SK-N-SH (cell line): ENCODE measurements around the gene BTBD18. TPM values are rescaled to one million over a fixed set of nuclear protein-coding genes. Genes with fewer than 3 reads are reported as not detected.

Experiments
- CTCF ChIA-PET: fragments of 300-600, 350-600 bp; formaldehyde crosslinking; extraction: SDS; loops from one replicate; lab custom pipeline; 2021; lab: Yijun Ruan, JAX
- POLR2A ChIA-PET: fragments of 350-600 bp; sonication (Branson Sonifier 250); formaldehyde crosslinking; extraction: SDS; loops from one replicate; lab custom pipeline; 2020; ENCODE audit warnings: antibody characterized with exemption, inconsistent platforms; lab: Yijun Ruan, JAX
- DNase-seq: peaks from one replicate; pipeline ENCODE4 v3.0.0; 2012
- H2AFZ ChIP-seq: fragments of 200-600 bp; sonication (generic); 2 replicates; pipeline ENCODE4 v1.8.1; 2016; ENCODE audit warnings: antibody characterized with exemption, mild to moderate bottlenecking, low read depth
- H3F3A ChIP-seq: fragments of 200-600 bp; sonication (generic); replicated peaks from 2 replicates; pipeline ENCODE3; 2016; ENCODE audit warnings: antibody characterized with exemption, mild to moderate bottlenecking; ENCODE audit not compliant: insufficient read depth
- H3K27ac ChIP-seq, 2 experiments: fragments of 200-500 bp in 1 of 2; fragments of 200-600 bp in 1 of 2; sonication (Bioruptor generic) in 1 of 2; sonication (generic), shearing (Covaris generic) in 1 of 2; 2 replicates each; pipeline versions ENCODE4 v1.5.1 to v1.6.1; 2014 to 2016; ENCODE audit warnings: low read depth in 2 of 2, inconsistent platforms in 1 of 2, low read length in 1 of 2, mild to moderate bottlenecking in 1 of 2, mixed read lengths in 1 of 2
- H3K27me3 ChIP-seq: fragments of 200-600 bp; sonication (generic), shearing (Covaris generic); 2 replicates; pipeline ENCODE4 v1.6.1; 2016; ENCODE audit warnings: mixed run types; ENCODE audit not compliant: insufficient read depth
- H3K36me3 ChIP-seq, 2 experiments: fragments of 200-500 bp in 1 of 2; fragments of 200-600 bp in 1 of 2; sonication (Bioruptor generic) in 1 of 2; sonication (generic) in 1 of 2; replicated peaks in 1 of 2; 2 replicates each; pipeline versions ENCODE3 to v1.5.1; 2014 to 2016; ENCODE audit warnings: low read length in 1 of 2, mild to moderate bottlenecking in 1 of 2; ENCODE audit not compliant: insufficient read depth in 2 of 2, control insufficient read depth in 1 of 2
- H3K4me1 ChIP-seq, 2 experiments: fragments of 200-500 bp in 1 of 2; fragments of 200-600 bp in 1 of 2; sonication (Bioruptor generic) in 1 of 2; sonication (generic), shearing (Covaris generic) in 1 of 2; 2 replicates each; pipeline versions ENCODE4 v1.5.1 to v1.6.1; 2014 to 2016; ENCODE audit warnings: low read depth in 1 of 2, low read length in 1 of 2, mixed run types in 1 of 2; ENCODE audit not compliant: insufficient read depth in 2 of 2, control insufficient read depth in 1 of 2
- H3K4me2 ChIP-seq: fragments of 200-600 bp; sonication (generic), shearing (Covaris generic); 2 replicates; pipeline ENCODE4 v1.6.1; 2017; ENCODE audit warnings: mixed run types
- H3K4me3 ChIP-seq, 2 experiments: fragments of 200-500 bp in 1 of 2; fragments of 200-600 bp in 1 of 2; sonication (Bioruptor generic) in 1 of 2; sonication (generic), shearing (Covaris generic) in 1 of 2; 2 replicates each; pipeline versions ENCODE4 v1.5.1 to v1.8.1; 2014 to 2016; ENCODE audit warnings: low read depth in 2 of 2, inconsistent platforms in 1 of 2, low read length in 1 of 2, mild to moderate bottlenecking in 1 of 2, mixed read lengths in 1 of 2, moderate library complexity in 1 of 2
- H3K79me2 ChIP-seq: fragments of 200-600 bp; sonication (generic); 2 replicates; pipeline ENCODE4 v1.8.1; 2017; ENCODE audit warnings: mild to moderate bottlenecking; ENCODE audit not compliant: insufficient read depth
- H3K9ac ChIP-seq: fragments of 200-600 bp; sonication (generic); 2 replicates; pipeline ENCODE4 v1.6.1; 2017; ENCODE audit warnings: mixed run types
- H3K9me2 ChIP-seq: fragments of 200-600 bp; sonication (generic); 2 replicates; pipeline ENCODE4 v1.6.1; 2017; ENCODE audit warnings: mixed run types
- H3K9me3 ChIP-seq: fragments of 200-600 bp; sonication (generic); 2 replicates; pipeline ENCODE4 v1.6.1; 2017; ENCODE audit warnings: mixed run types, mild to moderate bottlenecking, moderate library complexity
- H4K20me1 ChIP-seq: fragments of 200-600 bp; sonication (generic); 2 replicates; pipeline ENCODE4 v1.6.1; 2017; ENCODE audit warnings: mild to moderate bottlenecking, mixed run types; ENCODE audit not compliant: insufficient read depth
- ELF1 ChIP-seq: IDR thresholded peaks from 2 replicates; pipeline ENCODE4 v1.4.0; 2012
- FOSL2 ChIP-seq: IDR thresholded peaks from 2 replicates; pipeline ENCODE4 v1.4.0; 2012; ENCODE audit warnings: low read depth, mild to moderate bottlenecking, moderate library complexity, borderline replicate concordance
- GABPA ChIP-seq: IDR thresholded peaks from 2 replicates; pipeline ENCODE4 v1.4.0; 2012; ENCODE audit warnings: low read depth, mild to moderate bottlenecking
- JUND ChIP-seq: IDR thresholded peaks from 2 replicates; pipeline ENCODE4 v1.4.0; 2012
- RAD21 ChIP-seq: IDR thresholded peaks from 2 replicates; pipeline ENCODE4 v1.6.1; 2012; ENCODE audit warnings: mild to moderate bottlenecking, low read length
- RCOR1 ChIP-seq: fragments of 150-350 bp; IDR thresholded peaks from 2 replicates; pipeline ENCODE4 v1.6.1; 2017; ENCODE audit warnings: antibody characterized with exemption, low read length
- RXRA ChIP-seq: IDR thresholded peaks from 2 replicates; pipeline ENCODE4 v1.4.0; 2012; ENCODE audit warnings: low read depth, mild to moderate bottlenecking, borderline replicate concordance
- SIN3A ChIP-seq: IDR thresholded peaks from 2 replicates; pipeline ENCODE4 v1.6.1; 2012; ENCODE audit warnings: low read depth, mild to moderate bottlenecking, low read length, moderate library complexity, borderline replicate concordance
- SMC3 ChIP-seq: IDR thresholded peaks from 2 replicates; pipeline ENCODE4 v1.6.1; 2012; ENCODE audit warnings: low read depth, low read length, improper control_type of control experiment
- TAF1 ChIP-seq: IDR thresholded peaks from 2 replicates; pipeline ENCODE4 v1.6.1; 2012; ENCODE audit warnings: low read depth, mild to moderate bottlenecking, low read length, moderate library complexity, borderline replicate concordance
- TEAD4 ChIP-seq: IDR thresholded peaks from 2 replicates; pipeline ENCODE4 v1.4.0; 2012; ENCODE audit warnings: mild to moderate bottlenecking, borderline replicate concordance; ENCODE audit not compliant: insufficient read depth
- USF1 ChIP-seq: IDR thresholded peaks from 2 replicates; pipeline ENCODE4 v1.4.0; 2012; ENCODE audit warnings: low read depth, borderline replicate concordance
- WGBS: methylation state at CpG from one replicate; pipeline ENCODE4 v1.1.6; 2017; ENCODE audit warnings: low lambda C conversion rate; 5-methylcytosine and 5-hydroxymethylcytosine counted together
- polyA plus RNA-seq, 3 experiments: library from polyadenylated mRNA; depleted of rRNA; stranded (reverse); fragments of >200 nt; gene quantifications; 2 replicates each; pipeline ENCODE4 v1.2.3, GENCODE V29; 2012
- TF ChIP-seq, protein P1 (sequence below): fragments of 200-600 bp; sonication (generic); IDR thresholded peaks from 2 replicates; pipeline ENCODE4 v1.6.1; 2017; ENCODE audit warnings: antibody characterized with exemption, mild to moderate bottlenecking, moderate library complexity
- TF ChIP-seq, protein P2 (sequence below): fragments of 150-350 bp; IDR thresholded peaks from 2 replicates; pipeline ENCODE4 v1.6.1; 2016; ENCODE audit warnings: mild to moderate bottlenecking, low read depth, low read length

The BTBD18 gene
- polyA plus RNA-seq, 1 of the 3 experiments (the other 2 are of a cell fraction), result not detected

GRCh38 chr11:57744357-57744756 is 7.3 kb downstream of the BTBD18 start (continued):
- no peak for TF ChIP-seq SMC3

DNA sequence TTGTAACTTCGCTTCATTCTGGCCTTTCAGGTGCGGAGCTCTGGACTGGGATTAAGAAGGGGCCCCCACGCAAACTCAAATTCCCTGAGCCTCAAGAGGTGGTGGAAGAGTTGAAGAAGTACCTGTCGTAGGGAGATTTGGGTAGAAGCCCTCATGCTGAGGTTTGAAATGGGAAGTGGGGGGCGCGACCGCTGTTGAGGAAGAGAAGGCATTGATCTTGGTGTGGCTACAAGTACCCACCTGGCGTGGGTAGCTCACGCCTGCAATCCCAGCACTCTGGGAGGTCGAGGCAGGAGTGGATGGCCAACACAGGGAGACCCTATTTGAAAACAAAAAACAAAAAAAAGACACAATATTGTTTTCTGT is 9.5 kb downstream of the BTBD18 start:
- Histone ChIP-seq H3K4me2 (peak overlapping the region; percentile 97), H3K27ac (peak overlapping the region; percentile 85 to 88), H3K4me1 (peaks cover 0 to 7% of the 10 kb centered on the region in 2 experiments; a peak in 3 of 4 replicates), H3K36me3 (peaks cover 30 to 58% of the 10 kb centered on the region in 2 experiments), H3K9me3 (no peaks in the 10 kb centered on the region), H3K9ac (peak overlapping the region; percentile 95), H3F3A (peaks cover 17% of the 10 kb centered on the region), H3K79me2 (peaks cover 30% of the 10 kb centered on the region), H2AFZ (peak overlapping the region; percentile 54; the same call in 1 of the 2 replicates), H3K9me2 (no peaks in the 10 kb centered on the region), H3K27me3 (no peaks in the 10 kb centered on the region), H4K20me1 (no peaks in the 10 kb centered on the region), H3K4me3 (peak overlapping the region; percentile 90 to 98)
- DNase-seq, result no peak
- CTCF ChIA-PET, result interaction anchor here (0.7 to 13.2 kb wide), 4 partner anchors 14 to 60 kb away, joined by 3 to 142 read pairs (median 6); partner anchors contain the start of gene CTNND1
- TF ChIP-seq ELF1 (no peak), RXRA (no peak), TEAD4 (no peak), FOSL2 (no peak), JUND (no peak), SIN3A (no peak), TAF1 (no peak), SMC3 (no peak), RCOR1 (no peak), GABPA (no peak), RAD21 (no peak), USF1 (no peak)
- TF ChIP-seq, protein P1, sequence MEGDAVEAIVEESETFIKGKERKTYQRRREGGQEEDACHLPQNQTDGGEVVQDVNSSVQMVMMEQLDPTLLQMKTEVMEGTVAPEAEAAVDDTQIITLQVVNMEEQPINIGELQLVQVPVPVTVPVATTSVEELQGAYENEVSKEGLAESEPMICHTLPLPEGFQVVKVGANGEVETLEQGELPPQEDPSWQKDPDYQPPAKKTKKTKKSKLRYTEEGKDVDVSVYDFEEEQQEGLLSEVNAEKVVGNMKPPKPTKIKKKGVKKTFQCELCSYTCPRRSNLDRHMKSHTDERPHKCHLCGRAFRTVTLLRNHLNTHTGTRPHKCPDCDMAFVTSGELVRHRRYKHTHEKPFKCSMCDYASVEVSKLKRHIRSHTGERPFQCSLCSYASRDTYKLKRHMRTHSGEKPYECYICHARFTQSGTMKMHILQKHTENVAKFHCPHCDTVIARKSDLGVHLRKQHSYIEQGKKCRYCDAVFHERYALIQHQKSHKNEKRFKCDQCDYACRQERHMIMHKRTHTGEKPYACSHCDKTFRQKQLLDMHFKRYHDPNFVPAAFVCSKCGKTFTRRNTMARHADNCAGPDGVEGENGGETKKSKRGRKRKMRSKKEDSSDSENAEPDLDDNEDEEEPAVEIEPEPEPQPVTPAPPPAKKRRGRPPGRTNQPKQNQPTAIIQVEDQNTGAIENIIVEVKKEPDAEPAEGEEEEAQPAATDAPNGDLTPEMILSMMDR, result no peak
- TF ChIP-seq, protein P2, sequence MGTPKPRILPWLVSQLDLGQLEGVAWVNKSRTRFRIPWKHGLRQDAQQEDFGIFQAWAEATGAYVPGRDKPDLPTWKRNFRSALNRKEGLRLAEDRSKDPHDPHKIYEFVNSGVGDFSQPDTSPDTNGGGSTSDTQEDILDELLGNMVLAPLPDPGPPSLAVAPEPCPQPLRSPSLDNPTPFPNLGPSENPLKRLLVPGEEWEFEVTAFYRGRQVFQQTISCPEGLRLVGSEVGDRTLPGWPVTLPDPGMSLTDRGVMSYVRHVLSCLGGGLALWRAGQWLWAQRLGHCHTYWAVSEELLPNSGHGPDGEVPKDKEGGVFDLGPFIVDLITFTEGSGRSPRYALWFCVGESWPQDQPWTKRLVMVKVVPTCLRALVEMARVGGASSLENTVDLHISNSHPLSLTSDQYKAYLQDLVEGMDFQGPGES, result no peak
- 0% methylated on average over 10 of the region's 10 CpGs for WGBS
- POLR2A ChIA-PET, result interaction anchor here (0.5 to 1.6 kb wide), 7 partner anchors 12 to 444 kb away, joined by 3 to 17 read pairs (median 5); partner anchors contain the start of genes CTNND1, MED19 and TMX2
